HG02840 (cell line): ENCODE measurements around the gene C5orf15.

Experiments
- ATAC-seq: cut with Tn5 transposase; IDR thresholded peaks from one replicate; pipeline ENCODE4 v1.9.1; 2021; ENCODE audit warnings: mild to moderate bottlenecking, moderate library complexity, moderate number of reproducible peaks; ENCODE audit not compliant: unreplicated experiment, low FRiP score

Gene C5orf15

DNA sequence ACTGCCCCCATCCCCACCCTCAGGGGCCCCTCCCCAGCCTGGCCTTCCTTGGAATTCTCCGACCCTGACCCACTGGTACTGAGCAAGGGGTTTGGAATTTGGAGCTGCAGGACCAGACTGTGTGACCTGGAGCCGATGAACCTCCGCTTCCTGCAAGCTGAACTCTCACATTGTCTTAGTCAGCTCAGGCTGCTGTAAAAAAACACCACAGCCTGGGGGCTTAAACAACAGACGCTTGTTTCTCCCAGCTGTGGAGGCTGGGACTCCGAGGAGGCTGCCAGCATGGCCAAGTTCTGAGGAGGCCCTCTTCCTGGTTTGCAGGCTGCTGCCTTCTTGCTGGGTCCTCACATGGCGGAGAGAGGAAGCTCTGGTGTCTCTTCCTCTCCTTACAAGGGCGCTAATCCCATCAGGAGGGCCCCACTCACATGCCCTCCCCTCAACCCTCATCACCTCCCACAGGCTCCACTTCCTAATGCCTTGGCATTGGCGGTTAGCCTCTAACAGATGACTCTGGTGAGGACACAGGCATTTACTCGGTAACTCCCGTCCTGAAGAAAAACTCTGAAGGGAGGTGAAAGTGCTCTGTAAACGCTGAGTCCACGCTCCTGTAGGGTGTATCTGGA is 42.4 kb downstream of the C5orf15 start:
- no peak for ATAC-seq

DNA sequence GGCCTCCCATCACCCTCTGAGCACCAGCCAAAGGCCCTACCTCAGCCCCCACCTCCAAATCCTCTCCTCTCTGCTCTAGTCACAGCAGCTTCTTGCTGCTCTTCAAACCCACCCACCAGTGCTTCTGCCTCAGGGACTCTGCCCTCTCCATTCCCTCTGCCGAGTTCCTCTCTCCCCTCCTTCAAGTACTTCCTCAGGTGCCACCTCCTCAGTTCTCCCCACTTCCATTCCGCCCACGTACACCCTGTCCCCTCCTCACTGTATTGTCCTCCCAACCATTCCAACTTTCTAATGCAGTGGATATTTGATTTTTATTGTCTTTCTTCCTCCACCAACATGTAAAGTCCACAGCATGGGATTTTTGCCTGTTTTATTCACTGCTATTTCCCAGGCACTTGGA is 43.2 kb downstream of the C5orf15 start:
- no peak for ATAC-seq

DNA sequence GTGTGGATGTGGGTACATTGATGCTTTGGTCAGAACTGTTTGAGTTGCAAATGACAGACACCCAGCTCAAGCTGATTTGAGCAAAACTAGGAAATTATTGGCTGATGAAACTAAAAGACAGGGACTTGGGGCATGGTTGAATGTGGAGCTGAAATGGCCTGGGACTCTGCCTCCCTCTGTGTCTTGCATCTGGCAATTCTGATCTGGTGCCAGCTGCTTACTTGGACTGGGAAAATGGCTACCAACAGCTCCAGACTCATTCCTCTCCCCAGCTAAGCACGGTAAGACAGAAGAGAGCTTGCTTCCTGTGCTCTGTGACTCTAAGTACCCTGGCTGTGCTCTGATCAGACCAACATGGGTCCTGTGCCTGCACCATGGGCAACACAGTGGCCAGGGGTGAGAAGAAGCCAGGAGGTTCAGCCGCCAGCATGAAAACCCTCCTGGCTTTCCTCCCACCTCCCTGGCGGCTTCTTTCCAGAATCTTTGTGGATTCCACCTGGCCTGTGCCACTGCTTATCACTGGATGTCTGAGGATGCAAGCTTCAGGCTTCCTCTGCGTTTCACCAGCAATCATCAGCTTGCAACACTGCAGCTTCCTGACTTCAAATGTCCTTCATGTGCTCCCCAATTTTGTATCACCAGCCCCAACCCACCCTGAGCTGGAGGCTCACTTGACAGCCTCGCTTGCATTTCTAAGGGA is 44.1 kb downstream of the C5orf15 start:
- ATAC-seq = no peak

DNA sequence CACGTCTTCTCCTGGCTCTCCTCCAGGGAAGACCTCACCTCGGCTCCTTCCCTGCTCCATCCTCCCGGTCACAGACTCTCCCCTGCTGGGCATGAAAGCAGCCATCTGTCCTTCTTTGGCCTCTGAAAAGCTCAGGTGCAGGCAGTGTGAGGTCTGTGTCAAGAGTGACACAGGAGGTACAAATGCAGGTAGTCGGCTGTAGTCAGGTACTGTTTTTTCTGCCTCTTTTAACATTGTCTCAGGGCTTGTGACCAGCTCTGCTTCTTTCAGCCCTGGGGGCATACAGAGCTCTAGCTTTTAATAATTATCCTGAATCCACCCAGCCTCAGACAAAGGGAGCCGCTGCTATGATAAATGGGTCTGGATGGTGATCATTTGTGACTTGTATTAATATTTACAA is 46.4 kb downstream of the C5orf15 start:
- ATAC-seq = no peak

DNA sequence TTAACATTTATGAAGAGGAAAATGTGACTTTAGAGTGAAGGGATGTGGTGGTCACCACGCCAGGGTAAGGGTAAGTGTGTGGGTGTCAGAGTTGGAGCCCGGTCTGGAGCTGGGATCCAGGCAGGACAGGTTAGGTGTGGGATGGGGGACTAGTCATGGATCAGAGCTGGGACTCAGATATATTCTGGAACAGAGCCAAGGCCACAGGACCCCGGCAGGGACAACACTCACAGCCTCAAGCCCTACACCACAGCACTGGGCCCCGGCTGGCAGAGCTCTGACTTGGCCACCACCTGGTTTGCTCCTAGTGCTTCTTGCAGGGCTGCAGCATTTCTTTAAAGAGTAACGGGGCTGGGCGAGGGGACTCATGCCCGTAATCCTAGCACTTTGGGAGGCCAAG is 47.4 kb downstream of the C5orf15 start:
- ATAC-seq = no peak

DNA sequence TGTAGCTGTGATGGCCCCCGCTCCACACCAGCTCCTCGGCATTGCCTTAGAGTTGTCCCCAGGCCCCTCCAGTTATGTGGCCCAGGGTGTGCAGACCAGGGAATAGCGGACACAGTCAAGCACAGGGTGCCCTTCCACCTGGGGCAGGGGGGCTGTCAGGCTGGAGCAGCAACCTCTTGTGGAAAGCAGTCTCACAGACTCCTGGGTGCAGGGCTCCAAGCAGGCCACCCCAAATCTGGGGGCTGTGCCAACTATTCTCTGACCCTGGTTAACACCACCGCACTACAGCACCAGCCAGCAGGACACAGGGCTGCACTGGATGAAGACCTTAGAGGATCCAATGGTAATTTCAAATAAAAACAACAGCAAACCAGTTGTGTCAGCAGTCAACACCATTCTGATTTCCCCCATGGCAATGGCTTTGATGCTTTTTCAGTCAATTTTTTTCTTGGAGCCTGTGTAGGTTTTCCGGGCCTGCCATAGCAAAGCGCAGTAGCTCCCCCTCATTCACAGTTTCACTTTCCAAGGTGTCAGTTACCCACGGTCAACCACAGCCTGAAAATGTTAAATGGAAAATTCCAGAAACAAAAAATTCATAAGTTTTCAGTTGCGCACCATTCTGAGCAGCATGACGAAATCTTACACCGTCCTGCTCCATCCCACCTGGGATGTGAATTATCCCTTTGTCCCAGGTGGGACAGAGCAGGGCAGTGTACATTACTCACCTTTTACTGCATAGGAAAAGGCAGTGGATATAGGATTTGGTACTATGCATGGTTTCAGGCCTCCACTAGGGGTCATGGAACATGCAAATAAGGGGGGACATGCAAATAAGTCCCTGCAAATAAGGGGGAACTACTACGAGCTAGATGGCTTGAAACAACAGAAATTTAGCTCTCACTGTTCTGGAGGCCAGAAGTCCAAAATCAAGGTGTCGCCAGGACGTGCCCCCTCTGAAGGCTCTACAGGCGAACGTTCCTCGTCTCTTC is 49.0 kb downstream of the C5orf15 start:
- no peak for ATAC-seq

DNA sequence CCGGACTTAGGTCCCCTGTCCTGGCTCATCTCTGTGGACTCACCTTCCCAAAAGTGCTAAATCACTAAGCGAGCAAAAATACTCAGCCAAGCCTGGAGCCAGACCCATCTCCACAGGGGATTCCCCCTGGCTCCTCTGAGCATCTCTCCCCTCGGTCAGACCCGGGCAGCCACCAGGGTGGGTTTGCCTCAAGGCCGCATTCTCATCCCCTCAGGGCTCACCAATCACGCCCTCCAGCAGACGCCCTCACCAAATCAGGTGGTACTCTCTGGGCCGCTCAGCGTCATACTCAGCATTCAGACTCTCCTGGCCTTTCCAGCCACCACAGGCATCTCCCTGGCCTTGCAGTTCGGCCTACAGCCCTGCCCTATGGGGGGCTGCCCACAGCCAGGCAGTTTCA is 49.7 kb downstream of the C5orf15 start:
- no peak for ATAC-seq

DNA sequence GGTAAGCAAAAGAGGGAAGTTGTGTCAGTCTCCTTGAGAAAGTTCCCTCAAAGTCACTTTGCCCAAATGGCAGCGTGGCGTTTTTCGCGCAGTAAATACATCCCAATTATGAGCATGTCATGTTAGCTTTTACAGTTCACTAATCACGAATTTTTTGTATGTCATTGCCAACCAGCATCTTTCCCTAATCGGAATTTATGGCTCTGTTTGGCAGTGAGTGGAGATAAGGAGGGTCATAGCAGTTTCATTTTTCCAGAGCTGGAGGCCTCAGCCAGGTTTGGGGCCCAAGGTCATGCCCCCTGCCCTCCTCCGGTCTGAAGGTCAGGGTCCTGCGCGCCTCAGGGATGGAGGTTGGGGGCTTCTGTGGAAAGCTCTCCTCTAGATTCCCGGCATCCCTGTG is 50.1 kb downstream of the C5orf15 start:
- no peak for ATAC-seq

DNA sequence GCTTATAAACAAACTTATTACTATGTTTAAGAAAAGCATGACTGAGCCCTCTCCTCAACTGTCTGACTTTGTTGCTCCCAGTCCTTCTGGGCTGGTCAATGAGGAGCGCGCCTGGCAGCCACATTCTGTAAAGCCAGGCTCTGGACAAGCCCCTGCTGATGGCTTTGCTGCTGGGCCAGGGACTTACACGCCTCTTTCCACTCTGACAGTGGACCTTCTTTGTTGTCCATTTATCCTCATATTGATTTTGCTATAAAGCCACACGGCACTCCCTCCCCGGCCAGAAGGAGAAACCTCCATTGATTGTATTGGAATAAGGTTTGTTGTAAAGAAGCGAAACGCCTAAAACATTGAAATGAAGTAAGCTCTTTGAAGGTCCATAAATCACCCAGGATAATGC is 50.6 kb downstream of the C5orf15 start:
- ATAC-seq = no peak

DNA sequence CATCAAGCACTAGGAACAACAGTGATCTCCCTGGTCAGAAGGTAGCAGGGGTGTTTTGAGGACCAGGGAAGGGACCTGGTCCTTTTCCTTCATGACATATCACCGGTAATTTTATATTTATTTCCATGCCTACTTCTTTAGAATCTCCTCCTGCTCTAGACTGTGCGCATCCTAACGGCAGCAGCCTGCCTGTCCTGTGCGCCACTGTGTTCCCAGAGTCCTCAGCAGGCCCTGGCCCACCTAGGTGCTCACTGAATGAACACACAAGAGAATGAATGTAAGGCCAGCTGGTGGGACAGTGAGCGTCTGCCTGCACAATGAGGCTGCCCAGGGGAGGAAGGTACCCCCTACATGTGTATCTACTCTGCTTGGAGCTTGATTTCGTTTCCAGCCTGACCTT is 51.5 kb downstream of the C5orf15 start:
- ATAC-seq = no peak

DNA sequence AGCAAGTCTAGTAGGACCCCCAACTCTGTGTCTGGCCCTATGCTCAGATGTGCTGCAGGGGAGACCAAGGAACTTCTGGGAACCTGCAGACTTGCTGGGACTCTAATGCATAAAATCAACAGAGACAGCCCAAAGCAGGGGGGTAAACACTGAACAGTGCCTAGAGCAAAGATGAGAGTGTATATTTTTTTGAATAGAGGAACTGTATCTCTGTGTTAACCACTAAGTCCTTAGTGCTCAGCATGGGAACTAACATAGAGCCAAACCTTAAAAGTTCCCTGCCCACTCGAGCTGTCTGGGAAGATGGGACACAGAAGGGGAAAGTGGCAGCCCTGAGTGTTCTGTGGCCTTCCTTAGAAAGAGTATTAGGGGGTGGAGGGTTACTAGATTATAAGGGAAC is 51.9 kb downstream of the C5orf15 start:
- ATAC-seq = no peak

DNA sequence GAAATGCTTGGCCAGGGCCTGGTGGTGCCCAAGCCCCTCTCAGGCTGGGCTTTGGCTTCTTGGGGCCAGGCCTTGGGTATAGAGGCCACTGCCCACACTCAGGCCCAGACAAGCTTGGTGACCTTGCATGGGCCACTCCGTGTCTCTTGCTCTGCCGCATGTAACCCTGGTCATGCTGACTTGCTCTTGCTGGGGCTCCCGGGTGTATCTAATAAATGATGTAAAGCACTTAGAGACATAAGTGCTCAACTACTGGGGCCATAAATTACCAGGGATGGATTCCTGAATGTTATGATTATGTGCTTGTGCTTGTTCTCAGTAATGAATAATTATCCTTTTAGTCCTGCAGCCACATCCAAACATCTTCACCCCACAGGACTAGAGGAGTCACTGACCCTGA is 54.0 kb downstream of the C5orf15 start:
- no peak for ATAC-seq

DNA sequence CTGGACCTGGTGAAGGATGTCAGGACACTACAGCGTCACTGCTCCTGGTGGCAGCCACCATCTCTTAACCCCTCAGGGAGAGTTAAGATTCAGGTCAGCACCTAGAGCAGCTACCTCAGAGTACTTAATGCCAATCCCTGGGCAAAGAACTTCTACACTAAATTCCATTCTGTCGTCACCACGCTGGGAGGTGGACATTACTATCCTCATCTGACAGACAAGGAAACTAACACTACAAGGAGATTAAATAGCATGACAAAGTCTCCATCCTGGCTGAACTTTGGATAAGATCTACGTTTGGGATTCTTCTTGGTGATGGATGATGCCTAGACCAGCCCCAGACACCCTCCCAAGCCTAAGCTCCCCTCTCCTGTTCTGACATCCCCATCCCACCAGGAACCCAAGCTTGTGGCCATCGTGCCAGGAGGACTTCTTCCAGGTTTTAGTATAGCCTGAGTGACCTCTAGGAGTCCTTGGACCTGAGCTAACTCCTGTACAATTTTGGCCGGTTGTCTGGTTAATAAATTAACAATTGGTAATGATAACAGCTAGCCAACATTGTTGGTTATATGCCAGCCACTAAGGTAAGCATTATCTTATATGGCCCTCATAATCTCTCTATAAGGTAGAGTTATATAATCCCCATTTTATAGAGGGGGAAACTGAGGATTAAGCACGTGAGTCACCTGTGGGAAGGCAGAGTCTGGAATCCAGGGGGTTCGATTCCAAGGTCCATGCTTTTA is 54.8 kb downstream of the C5orf15 start:
- ATAC-seq = no peak

DNA sequence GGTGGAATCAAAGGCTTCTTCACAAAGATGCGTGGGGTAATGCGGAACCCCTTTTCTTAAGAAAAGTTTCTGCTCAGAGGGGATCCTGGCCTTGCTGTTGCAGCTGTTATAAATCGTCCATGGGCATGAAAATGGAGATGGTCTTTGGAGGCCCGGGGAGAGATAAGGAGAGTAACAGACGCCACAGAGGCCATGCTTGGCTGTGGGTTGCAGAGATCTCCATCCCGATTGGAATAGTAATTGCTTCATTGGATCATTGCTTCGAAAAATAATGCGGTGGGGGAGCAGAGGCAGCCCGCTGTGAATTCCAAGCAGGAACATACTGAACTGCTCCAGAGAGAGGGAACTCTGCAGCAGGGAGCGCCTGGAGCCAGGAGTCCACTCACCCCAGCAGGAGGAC is 55.5 kb downstream of the C5orf15 start:
- no peak for ATAC-seq

DNA sequence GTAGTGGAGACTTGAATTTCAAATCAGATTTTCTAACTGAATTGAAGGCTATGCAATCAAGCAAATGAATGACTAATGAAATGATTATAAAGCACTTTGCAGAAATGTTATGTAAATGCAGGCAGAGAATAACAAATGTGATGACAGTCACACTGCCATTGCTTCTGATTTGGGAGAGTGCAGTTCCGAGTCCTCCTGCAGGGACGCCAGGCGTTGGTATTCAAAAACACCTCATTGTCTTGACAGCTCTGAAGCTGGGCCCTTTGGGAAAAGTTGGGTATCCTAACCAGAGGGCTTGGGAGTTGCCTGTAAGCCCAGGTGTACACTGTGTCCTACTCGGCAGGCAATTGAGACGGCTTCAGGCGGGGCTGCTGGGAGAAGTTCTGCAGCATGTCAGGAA is 57.9 kb downstream of the C5orf15 start:
- no peak for ATAC-seq

DNA sequence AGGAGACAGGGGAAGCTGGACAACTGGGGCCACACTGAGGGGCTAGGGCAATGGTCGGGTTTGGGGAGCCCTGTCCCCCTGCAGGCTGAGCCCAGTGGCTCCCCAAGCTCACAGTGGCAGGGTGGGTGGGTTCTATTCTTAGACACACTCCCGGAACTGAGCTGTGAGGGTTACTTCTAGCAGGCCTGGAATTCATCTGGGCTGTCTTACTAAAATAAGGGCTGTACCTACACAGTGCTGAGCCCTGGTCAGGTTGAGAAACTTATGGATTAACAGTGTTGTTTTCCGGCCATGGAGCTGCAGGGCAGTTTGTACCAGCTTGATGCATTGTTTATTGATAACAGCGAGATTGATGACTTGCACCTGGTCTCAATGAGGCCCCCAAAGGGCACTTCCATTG is 58.8 kb downstream of the C5orf15 start:
- ATAC-seq = no peak

DNA sequence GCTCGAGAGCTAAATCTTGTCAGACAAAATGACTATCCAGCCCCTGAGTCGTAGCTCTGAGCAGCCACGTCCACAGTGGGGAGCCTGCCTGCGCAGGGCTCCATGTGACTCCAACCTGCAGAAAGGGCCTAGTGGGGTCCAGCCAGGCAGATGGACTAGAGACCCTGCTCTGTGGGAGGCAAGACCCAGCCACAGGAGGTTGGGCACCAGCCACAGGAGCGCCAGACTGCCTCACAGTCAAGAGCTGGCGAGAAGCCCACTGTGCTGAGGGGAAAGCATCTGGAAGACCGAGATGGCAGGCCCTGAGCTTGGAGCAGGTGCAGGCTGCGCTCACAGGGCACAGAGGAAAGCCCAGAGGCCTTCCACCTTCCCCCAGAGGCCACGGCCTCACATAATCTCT is 61.4 kb downstream of the C5orf15 start:
- ATAC-seq = no peak

DNA sequence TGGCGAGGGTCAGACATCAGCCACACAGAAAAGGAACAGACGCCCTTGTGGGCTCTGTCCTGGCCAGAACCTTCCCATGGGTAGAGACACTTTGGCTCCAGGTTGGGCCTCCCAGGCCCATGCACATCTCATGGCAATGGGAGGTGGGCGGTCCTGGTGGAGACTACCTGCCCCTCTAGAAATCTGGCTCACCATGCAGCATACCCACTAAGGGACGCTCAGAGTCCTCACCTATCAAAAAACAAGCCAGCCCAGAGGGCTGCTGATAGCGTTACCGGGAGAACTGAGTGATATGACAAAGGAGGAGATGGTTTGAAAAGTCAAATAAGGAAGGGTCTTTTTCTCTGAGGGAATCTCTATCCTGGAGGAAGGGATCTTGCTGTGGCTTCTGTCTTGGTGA is 62.1 kb downstream of the C5orf15 start:
- ATAC-seq = no peak
